Measurements from ENCODE around the gene MAPK10.

The MAPK10 gene

DNA sequence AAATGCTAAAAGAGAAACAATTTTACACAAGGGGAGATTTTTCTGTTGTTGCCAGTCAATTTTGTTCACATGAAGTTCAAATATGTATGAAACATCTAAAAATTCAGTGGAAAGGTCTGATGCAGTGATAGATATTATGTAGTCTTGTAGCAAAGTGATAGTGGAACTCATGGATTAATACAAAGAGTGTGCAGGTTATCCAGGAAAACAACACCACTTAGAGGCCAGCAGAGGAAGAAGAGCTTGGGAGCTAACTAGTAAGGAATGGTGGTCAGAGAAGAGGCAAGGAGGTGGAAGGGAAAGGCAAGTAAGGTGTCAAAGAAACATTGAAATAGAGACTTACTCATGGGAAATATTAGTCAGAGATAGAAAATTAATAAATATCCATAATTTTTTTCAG, 395.6 kb downstream of the MAPK10 start:
- peak in 1 of 2 experiments; percentile 2 for DNase-seq

DNA sequence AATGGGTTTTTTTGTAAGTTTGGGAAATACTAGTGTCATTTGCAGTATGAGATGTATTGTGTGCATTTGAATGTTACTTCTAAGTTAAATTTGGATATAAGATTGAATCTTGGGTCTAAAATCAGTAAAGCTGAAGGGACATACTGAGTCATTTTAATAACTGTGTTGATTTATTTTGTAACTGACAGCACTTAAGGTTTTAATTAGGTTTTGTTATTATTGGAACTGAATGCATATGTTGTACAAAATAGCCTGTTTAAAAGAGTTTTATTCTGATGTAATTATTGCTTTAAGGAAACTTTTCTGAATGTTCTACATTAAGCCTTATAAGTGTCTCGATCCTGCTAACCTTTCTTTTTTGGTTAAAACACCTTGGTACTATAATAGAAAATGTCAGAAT, 396.6 kb downstream of the MAPK10 start:
- DNase-seq, result no peak

DNA sequence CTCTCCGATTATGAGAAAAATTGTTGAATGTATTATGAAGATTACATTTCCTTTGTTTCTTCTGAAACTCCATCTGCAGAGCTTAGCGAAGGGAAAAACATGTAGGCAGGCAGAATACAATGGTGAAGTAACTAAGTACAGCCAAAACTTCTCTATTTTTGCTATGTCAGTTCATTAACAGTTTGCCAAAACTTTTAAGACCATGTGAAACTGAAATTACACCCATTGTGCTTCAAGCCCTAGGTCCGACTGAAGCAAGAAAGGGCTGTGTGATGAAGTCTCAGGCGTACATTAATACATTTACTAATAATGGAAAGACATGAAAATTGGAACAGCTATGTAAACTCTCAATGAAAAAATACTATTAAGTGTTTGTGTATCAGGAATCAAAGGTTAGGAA, 398.0 kb downstream of the MAPK10 start:
- DNase-seq, result no peak

- DNase-seq, result no peak
Observed at GRCh38 chr4:85956293-85956945, 403.4 kb downstream of the MAPK10 start.

DNA sequence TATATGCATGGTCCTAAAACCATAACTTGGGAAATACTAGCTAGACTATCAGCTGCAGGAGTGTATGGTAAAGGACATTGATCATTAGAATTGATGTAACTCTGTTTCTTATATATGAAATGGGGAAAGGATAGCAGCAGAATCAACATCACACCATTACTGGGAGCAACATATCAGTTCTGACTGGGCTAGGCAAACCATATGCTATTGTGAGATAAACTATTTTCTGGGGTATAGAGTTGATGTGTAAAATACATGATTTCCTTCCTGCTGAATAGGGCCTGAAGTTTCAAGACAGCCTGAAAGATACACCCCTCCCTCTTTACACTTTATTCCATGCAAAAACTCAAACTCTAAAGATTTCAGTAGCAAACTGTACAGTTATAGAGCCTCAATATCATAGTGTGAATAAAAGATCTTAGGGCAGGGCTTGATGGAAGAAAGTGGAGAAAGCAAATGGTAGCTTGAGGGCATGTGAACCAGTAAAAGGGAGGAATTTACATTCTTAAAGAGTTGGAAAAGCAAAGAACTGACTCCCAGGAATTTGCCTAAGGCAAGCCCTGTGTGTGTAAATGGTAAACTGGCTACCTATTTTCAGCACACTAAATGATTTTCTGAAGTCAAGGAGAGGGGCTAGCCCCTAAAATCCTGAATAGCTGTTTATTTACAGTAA, 404.1 kb downstream of the MAPK10 start:
- DNase-seq, result no peak

DNA sequence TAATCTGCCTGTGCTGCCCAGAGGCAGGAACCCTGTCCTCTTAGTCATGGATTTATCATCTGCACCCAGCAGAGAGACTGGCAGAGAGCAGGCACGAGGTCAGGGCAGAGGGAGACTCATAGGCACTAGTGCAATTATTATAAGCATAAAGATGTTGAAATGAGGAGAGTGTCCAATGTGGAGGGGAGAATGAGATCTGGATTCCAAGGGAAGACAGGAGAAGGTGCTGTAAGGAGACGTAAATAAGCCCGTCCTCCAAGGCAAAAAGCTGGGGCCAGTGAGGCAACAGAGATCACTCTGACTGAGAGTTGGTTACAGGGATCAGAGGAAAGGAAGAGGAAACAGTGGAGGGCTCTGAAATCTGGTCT, 406.2 kb downstream of the MAPK10 start:
- DNase-seq, result no peak

DNA sequence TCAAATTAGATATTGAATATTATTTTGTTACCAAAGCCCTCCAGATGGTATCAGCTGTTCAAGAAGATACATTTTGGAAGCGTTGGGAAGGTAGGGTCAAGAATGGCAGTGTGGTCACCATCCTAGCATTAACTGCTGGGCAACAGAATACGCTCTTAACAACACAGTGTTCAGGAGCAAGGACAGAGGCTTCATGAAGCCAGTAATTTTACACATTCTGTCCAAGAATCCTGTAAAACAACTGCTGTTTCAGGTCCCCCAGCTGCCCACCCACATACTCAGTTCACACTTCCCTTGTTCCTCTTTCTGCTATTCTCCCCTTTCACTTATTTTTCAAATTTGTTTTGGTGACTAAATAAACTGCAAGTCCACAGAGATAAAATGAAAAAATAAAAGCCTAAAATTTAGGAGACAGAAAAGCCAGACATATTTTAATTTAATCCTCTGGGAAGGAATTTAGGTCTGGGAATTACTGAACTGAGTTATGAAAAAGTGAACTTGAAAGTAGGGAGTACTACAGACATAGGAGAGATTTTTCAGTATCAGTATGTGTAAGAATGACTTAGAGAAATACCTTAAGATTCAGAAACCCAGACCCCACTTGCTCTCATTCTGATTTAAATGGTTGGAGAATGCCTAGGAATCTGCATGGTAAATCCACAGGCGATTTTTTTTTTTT, 406.7 kb downstream of the MAPK10 start:
- no peak for DNase-seq

- no peak for DNase-seq
Observed at GRCh38 chr4:85952528-85952927, 407.3 kb downstream of the MAPK10 start.

DNA sequence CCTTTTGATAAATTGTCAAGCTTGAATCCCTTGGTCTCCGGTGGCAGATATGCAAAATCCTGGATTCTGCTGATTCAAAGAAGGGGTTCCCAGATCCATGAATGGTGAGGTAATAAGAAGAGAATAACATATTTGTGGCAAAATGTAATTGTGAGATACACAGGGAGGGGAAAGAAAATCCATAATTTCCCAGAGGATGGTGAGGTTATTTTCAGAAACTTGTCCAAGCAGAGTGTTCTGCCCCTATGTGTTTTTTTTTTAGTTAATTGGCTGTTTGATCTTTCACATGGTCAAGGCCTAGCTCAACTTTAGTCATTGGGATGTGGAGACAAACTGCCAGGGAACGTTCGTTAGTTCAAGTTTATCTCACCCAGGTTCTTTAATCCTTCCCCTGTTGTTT, 408.8 kb downstream of the MAPK10 start:
- DNase-seq, result no peak

DNA sequence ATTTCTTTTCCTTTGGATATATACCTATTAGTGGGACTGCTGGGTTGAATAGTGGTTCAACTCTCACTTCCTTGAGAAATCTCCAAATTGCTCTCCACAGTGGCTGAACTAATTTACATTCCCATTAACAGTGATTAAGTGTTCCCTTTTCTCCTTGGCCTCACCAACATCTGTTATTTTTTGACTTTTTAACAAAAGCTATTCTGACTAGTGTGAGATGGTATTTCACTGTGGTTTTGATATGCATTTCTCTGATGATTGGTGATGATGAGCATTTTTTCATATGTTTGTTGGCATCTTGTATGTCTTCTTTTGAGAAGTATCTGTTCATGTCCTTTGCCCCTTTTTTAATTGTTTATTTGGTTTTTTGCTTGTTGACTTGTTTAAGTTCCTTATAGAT, 413.0 kb downstream of the MAPK10 start:
- DNase-seq, result no peak

GRCh38 chr4:85942107-85942506, 417.7 kb downstream of the MAPK10 start:
- no peak for DNase-seq

DNA sequence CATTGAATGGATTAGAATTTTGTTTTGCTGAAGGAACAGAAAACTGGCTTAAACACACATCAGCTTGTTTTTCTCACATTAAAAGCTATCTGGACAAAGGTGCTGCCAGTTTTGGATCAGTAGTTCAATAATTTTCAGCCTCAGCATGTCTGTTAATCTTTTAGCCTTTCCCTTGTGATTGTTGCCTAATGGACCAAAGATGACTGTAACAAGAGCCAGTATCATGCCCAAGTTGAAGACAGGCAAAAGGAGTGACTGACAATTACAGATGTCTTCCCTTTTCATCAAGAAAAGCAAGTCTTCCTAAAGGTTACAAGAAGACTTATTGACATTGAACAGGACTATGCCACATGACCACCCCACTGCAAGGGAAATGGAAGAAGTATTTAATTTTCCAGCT, 419.7 kb downstream of the MAPK10 start:
- DNase-seq, result no peak

All from NCI-H187 (cell line).